Inferior parietal cortex (tissue), 1 donor: ENCODE measurements around the gene UROC1.
A peak's percentile ranks its signal among the peaks of the same experiment; 100 is the strongest.

Experiments
- DNase-seq: peaks from one replicate; pipeline ENCODE4 v3.0.0-alpha.2; 2016; ENCODE audit errors: extremely low spot score

The UROC1 gene

DNA sequence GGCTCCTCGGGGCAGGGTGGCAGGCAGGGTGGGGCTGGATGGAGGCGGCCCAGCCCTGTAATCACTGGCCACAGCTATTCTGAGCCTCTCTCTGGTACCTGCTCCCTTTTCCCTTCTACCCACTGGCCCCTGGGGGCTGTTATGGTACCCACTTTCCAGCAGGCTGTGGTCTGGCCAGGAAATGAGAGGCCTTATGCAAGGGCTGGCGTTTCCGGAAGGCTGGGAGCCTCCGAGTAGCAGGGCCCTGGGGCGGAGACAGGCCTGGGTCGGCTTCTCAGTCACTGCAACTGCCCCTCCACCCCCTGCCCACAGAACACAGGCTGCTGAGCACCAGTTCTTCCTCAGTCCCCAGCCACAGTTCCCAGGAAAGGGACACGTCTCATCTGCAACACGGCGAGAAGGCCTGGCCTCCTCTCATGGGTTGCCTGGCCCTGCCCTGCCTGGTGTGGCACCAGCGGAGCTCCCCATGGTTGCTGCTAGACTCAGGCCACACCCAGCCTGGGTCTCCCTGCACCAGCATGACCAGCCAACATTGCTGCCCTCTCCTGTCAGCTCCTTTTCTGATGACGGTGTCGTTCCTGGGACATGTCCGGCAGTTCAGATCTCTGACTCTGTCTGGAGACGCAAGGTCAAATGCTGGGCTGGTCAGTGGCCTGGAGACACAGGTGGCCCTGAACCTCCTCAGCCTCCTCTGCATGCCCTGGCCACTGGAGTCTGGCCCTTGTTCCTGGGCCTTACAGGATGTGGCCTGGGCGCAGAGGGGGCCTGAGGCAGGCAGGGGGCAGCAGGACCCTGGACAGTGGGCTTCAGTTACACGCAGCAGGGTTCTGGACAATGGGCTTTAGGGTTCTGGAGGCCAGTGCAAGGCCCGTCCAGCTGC lies 12.8 kb upstream of the UROC1 start:
- no peak for DNase-seq

DNA sequence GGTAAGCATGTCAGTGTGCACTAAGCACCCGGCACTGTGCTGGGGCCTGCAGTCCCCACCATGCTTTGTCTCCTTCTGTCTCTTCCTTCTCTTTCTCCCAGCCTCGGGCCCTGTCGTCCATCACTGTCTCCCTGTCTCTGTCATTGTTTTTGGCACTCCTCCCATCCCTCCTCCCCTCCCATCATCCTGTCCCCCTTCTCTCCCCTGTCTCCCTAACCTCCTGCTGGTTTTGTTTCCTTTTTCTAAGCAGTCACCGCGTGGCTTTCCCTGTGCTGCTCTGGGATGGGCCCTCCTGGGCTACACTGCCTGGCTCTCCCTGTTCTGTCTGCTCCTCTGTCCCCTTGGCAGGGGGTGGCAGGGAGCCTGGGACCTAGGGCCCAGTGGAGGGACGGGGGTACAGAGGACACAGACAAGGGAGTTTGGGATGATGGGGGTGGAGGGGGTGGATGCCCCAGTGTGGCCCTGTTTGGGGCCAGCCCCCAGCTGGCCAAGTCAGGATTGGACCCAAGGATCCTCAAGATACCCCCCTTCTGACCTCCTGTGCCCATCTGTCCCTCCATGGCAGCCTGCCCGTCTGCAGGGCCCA lies 12.1 kb upstream of the UROC1 start:
- no peak for DNase-seq

DNA sequence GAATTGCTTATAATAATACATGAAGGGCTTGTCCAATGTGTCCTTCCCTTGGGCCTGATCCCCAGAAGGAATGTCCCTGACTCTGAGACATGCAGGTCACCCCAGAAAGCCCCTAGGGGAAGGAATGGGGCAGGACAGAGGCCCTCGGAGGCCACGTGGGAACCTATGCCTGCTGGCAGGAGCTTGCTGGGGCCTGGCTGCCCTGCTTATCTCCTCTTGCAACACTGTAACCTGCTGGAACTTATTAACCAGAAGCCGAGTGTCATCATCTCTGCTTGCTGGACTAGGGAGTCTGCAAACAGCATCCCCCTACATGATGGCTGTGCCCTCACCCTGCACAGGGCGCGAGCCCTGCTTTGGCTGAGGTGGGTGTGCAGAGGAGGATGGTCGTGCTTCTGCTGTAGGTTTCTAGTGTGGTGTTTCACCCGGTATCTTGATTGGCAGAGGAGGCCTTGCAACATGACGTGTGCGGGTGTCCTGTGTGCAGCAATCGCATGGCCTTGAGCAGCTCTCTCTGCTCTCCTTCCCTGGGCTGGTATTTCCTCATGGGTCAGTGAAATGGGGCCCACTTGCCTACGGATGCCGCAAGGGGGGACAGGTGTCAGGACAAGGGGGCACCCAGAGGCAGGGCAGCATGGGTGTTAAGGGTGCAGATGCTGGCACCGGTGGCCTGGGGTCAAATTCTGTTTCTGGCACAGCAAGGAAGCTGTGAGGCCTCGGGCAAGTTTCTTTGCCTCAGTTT lies 11.4 kb upstream of the UROC1 start:
- no peak for DNase-seq

DNA sequence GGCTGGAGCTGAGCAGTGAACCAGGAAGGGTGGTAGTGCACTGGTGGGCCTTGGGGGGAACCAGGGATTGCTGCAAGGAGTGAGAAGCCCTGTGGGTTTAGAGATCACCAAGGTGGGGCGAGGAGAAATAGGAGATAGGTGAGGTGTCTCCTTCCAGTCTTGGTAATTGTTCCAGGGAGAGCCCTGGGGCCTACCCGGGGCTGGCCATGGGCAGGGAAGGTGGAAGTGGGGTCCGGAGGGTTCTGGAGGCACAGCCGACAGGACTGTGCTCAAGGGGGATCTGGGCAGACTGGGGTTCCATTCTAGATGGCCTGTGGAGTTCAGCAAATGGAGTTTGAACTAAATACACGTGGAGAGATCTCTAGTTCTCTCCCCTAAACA lies 10.8 kb upstream of the UROC1 start:
- no peak for DNase-seq

DNA sequence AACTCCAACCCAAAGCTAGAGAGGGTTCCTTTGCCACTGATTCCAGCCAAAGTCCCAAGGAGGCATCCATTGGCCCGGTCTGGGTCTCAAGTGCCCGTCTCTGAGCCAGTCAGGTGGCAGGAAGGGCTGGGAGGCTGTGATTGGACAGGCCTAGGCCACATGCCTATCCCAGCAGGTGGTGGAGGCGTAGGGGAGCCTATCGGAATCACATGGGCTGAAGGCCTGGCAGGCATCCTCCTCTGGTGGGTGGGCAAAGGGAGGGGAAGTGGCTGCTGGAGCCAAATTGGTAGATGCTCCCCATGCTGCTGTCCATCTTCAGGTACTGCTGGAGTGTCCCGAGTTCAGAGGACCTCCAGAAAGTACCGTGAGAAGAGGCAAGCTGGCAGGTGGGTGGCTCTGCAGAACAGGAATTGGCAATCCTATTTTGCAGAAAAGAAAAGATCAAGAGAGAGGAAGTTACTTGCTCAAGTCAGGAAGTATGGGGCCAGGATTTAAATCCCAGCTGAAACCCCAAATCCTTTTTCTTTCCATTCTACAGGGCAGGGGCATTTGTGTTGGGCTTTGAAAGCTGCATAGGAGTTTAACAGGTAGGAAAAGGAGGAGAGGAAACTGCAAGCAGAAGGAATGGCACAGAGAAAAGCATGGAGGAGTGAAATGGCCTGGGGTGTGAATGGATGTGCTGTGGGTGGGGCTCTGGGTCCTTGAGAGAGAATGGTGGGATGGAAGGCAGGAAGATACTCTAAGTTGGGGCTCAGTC lies 10.1 kb upstream of the UROC1 start:
- DNase-seq: no peak

DNA sequence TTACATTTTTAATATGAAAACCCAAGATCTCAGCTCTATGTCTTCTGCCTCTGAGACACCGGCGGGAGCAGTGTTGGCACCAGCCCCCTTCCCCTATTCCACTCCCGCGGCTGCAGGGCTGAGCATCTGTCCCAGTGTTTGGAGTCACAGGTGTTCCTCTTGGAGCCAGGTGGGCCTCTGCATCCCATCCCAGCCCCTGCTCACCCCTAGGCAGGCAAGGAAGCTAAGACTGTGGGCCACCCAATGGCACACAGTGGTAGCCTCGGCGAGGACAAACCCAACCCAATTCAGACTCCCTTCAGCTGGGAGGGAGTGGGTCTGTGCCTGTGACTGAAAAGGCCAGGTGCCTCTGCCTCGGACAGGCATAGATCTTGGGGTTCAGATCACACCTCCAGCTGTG lies 9.4 kb upstream of the UROC1 start:
- no peak for DNase-seq

DNA sequence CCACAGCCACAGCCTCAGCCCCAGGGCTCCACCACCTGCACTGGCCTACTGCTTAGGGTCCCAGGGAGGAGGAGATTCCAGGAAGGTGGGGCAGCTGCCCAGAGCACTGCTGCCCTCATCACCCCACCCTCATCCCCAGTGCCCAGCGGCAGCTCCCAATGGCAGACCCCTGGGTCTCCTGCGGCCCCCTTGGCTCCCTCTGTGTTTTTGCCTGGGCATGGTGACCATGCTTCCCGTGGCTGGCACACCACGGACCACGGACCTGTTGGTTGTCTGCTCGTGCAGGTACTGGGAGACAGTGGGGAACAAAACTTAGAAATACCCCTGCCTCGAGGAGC lies 9.1 kb upstream of the UROC1 start:
- DNase-seq: no peak

DNA sequence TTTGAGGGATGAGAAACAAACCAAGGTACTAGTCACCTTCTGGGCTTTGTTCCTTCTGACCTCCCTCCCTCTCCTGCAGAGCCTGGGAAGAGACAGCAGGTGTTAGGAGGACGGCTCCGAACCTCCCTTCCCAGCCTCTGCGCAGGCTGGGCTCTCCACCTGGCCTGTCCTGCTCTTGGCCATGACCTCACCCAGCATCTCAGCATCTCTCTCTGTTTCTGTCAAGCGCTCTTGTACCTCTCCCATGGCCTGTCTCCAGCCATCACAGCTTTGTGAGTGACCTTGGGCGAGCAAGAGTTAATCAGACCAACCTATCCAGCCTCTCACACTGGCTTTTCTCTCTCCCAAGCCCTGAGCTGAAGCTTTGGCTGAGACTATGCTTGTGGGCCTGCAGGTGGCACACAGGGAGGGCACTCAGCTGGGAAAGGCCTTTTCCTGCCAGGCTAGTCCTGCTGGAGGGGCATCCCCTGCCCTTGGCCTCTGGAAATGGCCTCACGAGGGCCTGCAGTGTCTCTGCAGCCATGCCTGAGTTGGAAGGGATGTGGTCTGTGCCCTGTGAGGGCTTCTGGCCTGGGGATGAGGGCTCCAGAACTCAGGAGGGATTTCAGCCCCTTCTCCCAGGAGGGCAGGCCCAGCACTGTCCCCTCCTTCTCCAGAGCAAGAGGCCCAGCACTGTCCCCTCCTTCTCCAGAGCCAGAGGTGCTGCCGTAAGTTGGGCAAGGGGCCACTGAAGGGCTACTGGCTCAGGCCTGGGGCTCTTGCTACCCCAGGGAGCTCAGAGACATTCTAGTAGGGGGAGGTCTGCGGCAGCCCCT lies 8.5 kb upstream of the UROC1 start:
- no peak for DNase-seq

DNA sequence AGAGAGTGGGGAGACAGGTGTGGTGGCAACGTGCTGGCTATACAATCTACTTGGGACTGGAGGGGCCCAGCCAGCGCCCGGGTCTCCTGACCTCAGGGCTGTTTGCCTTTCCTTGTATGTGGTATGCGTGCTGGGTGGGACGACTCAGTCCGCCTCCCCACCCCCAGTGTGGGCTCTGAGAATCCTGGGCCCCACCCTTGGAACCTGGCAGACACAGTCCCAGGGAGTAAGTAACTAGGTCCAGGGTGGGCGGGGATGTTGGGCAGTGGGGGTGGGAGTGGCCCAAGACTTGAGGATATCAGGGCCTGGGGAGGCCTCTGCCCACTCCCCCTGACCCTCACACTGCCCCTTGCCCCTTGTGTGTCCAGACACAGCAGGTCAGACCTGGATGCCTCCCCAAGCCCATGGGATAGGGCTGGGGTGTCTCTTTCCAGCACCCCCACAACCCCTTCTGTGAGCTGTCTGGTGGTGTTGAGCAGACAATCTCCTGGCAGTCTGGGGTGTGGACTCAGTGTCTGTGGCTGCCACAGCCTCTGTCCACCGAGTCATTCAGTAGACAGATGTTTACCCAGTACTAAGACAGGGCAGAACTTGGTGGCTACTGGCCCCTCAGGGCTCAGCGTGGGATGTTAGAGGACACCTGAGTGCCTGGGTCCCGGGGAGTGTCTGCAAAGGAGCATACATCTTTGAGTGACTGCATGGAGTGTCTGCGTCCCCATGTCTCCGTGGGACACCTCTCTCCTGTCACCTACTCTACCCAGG lies 7.7 kb upstream of the UROC1 start:
- DNase-seq: no peak

DNA sequence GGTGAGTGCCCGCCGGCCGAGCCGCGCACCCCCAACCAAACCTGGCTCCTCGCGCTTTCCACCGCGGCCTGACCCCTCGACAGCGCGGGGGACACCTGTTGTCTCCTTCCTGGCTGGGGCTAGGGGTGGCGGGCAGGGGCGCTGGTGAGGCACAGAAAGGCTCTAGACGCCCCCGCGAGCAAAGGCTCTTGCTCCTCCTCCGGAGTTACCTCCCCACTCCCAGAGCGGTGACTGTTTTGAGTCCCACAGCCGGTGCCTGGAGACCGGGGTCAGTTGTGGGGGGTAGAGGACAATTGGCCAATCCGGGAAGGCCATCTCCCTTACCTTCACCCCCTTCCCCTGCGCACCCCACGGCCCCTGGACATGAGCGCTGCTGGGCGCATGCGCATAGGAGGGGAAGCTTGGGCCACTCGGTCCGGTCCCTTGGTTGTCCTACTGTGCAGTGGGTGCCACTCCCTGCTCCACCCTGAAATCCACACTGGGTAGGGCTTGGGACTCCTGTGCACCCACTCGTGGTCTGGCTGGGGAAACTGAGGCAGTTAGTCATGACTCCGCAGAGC lies 6.9 kb upstream of the UROC1 start:
- no peak for DNase-seq

DNA sequence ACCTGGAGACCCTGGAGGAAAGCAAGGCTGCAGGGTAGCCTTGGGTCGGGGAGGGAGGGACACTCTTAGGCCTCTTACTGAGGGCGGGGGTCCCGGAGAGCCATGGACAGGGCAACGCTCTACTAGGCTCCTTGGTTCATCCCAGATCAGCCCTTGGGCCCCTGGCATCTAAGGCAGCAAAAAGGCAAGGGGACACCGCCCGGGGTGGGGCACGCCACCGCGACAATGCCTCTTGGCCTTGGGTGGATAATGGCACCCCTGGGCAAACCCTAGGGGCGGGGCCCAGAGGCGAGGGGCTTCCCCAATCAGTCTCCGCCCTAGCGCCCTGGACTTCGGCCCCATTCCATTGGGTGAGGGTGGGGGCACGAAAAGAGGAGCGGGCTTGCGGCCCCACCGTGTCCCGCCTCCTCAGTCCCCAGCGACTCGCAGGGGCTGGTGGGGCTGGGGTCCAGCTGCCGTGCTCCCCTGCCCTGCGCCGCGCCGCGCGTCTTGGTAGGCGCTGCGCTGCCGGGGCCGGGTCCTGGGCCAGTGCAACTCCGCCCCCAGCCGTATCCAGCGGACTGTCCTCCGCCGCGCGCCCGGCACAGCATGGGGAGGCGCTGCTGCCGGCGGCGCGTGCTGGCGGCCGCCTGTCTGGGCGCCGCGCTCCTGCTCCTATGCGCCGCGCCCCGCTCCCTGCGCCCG lies 6.3 kb upstream of the UROC1 start, which contains the start of gene CHST13:
CHST13 (plus strand) TSS at position 411 of the 684 bp plus-strand sequence; CDS start at position 589, 178 bp downstream.
- no peak for DNase-seq

DNA sequence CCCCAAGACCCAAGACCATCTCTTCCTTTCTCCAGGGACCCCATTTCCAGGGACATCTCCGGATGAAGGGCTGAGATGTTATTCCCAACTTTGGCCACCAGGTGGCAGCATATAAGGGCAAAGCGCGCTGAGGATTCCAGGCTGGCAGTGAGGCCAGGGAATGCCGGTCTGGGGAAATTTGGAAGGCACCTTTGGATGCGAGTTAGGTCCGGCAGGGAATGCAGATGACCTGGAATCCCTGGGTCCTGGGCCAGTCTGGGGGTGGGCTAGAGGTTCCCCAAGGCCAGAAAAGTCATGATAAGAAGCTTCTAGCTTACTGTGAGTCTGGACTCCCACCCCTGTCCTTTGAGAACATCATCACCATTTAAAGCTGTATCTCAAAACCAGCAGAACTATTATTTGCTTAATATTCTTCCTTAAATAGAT lies 4.8 kb upstream of the UROC1 start:
- peak; percentile 87 for DNase-seq

DNA sequence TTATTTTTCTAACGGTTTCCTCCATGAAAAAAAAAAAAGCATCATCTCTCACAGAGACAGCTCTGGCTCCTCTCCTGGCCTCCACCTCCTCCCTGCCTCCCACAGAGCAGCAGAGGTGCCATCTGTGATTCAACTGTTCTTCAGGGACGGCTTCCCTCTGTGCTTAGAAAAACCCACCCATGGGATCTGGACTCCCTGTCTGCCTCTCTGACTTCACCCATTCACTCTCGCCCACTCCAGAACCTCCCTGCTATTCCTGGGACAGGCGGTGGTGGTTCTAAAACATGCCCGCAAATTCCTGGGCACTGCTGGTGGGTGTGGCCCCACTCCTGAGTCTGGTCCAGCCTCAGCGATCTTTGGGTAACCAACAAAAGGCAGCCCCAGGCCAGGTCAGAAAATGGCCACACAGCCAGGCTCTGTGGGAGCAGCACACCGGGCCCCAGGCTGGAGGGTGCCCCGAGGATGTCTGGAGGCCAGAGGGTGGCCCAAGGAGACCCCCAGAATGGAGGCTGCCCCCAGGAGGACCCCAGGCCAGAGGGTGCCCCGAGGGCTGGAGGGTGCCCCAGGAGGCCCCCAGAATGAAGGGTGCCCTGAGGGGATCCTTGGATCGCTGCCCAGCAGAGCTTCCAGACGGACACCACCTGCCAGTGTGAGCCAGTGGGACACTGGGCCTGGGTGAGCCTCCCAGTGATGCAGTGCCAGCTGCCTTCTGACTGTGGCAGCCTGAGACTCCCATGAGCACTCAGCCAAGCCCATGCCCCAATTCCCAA lies 3.7 kb upstream of the UROC1 start:
- DNase-seq: peak; percentile 47

DNA sequence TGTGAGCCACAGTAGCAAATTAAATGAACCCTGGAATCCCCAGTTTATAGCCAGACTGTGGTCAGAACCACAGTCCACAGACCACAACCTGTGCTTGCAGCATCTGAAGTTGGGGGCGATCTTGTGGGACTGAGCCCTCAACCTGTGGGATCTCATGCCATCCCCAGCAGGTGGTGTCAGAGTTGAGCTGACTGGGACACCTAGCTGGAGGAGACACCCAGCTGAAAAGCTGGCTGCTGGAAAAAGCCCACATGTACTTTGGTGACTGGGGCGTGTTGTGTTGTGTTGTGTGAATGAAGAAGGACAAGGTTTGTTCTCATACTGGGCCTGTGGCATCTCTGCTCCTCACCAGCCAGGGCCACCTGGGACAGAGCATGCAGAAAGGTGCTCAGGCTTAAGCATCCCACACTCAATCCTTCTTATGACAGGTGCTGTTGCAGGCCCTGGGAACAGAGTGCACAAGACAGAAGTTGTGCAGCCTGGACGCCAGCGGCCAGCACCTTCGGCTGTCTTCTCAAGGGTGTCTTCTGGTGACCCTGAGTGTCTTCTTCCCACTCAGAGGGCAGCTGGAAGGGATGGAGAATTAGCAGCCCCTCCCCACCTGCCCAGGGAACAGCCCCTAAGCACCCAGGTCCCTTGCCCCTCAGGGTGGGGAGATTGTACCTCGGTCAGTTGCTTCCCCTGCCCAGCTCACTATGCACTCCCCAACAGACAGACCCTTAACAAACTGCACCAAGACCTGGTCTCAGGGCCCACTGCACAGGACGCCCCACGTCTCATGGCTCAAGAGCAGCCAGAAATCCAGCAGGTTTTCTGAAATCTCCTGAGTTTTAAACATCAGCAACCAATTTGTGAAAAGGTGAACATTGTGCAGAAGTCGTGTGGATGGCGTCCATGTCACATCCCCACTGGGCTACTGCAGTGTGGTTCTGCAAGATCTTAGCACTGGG lies 2.2 kb upstream of the UROC1 start:
- no peak for DNase-seq

DNA sequence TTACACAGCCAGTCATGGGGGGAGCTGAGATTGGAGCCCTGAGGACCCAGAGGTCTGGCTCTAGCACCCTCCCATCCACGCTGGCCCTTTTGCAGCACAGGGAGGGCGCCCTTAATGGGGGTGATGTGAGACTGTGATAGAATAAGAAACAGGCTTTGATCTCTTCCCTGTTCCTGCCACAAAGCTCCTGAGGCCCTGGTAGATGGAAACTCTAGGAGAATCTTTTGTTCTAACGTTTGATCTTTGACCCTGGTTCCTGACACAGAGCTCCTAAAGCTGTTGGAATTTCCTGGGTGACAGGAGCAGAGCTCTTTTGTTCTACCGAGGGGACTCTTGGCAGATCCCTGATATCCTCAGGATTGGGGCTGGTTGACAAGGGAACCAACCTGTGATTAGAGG lies 1.2 kb upstream of the UROC1 start:
- no peak for DNase-seq

DNA sequence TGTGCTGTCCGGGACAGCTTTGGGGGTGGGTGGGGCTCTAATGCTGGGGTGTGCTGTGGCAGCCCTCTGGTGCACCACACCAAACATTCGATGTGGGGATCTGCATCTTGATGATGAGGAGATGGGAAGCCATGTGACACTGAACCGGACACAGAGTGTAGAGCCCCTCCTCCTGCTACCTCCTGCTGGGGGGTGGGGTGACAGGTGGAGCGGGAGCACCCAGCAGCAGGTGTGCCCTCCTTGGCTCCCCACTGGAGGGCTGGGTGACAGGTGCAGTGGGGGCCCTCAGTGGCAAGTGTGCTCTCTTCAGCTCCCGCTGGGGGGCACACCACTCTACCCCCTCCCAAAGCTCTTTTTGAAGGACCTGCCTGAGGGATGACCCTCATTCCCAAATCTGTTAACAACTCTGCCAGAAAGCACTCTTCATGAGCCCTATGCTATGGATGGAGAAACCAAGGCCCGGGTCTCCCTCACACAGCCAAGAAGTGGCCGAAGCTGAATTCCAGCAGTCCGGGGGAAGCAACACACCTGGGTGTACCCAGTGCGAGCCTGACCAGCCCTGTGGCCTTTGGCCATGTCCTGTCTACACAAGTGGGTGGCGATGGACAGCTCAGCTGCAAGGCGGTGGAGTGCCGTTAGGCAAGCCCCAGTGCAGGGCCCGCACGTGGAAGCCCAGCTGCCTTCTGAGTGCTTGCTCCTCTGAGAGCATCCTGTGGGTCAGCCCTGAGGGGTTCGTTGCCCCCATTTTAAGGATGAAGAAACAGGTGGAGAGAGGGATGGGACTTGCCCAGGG lies 609 bp upstream of the UROC1 start:
- DNase-seq: no peak

DNA sequence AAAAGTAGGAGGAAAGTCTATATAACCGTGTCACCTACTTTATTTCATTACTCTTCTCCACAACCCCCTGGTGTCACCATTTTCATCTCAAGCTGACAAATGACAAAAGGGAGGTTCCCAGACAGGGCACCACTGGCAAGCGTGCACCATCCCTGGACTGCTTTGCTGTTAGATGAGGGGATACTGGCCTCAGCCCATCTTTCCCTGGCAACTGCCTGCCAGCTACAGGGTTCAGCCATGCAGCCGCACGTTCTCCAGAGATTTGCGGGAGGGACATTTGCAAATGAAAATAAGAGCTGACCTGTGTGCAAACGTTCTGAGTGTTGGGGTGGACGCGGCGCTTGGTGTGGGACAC lies 660 bp downstream of the UROC1 start:
- no peak for DNase-seq
